Stimulated activated CD8-positive, alpha-beta memory T cell treated with anti-CD3 and anti-CD28 coated beads, Interleukin-2, amount 100 ng/mL, for 1 hour (primary cell): Measurements from ENCODE around the gene ANAPC7.
"Not testable (repeated sequence)": the region's sequence is repeated elsewhere in the genome, so short reads cannot be mapped to it uniquely, and the experiment has no call there.

Experiments
- DNase-seq, 2 donors: peaks; one replicate each; pipeline ENCODE4 v3.0.0-alpha.2; 2020; ENCODE audit warnings: low read depth in 2 of 2

Gene ANAPC7

DNA sequence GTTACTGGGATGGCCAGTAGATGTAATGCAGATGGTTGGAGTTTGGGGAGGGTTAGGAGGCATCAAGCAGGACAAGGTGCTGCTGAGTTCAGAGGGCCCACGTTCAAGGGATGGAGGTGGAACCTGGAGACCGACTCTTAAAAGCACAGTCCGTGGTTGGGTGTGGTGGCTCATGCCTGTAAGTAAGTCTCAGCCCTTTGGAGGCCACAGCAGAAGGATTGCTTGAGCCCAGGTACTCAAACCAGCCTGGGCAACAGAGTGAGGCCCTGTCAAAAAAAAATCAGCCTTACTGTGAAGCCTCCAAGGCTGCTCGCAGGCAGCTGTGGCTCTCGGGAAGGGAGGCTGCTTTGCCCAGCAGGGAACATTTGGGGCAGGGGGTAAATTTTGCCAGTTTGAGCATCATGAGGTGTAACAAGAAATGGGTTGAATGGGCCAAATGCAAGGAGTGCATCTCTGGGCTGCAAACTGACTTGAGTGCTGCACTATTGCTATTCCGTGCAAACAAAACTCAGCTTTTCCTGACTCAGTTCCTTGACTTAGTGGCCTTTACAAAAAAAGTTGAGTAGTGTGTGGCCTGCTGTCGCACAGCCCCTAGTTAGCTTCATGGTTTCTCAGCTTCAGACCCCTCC is 55.0 kb downstream of the ANAPC7 start:
- DNase-seq: no peak

DNA sequence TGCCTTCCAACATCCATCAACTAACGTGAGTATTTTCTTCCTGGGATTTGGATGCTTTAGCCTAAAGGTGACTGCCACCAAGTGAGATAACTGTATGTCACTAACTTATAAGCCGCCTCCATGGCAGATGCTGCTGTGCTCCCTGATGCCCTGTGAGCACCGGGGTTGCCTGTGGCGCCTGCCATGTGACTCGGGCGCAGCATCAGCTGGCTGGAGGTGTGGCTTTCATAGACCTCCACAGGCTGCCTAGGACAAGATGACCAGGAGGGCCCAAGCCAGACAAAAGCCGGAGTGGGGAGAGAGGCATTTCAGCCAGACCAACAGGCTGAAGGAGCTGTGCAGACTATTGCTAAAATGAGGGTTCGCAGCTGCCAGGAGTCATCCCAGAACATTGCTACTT is 55.7 kb downstream of the ANAPC7 start:
- no peak for DNase-seq

DNA sequence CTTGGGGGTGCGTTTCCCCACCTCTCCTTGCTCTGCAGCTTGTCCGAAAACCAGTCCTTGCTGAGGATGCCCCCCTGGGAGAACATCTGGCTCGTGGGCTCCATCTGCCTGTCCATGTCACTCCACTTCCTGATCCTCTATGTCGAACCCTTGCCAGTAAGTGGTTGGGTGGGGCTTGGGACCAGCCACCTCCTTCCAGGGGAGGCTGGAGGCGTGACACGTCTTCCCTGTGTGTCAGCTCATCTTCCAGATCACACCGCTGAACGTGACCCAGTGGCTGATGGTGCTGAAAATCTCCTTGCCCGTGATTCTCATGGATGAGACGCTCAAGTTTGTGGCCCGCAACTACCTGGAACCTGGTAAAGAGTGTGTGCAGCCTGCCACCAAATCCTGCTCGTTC is 57.5 kb downstream of the ANAPC7 start:
- DNase-seq: no peak

DNA sequence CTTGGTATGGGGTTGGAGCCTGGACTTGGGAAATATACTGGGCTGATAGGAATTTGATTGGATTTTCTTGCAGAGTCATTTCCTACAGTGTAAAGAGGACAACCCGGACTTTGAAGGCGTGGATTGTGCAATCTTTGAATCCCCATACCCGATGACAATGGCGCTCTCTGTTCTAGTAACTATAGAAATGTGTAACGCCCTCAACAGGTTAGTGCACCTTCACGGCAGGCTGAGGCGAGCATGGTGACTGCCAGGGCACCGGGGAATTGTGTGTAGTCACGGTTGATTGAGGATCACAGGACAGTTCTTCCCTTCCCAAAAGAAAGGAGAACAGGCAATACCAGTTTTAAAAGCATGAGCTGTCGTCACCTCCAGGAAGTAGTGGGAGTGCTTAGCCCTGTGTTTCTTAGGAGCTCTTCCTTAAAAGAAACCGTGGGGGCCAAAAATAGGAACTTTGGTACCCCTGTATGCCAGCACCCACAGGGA is 58.3 kb downstream of the ANAPC7 start:
- no peak for DNase-seq

DNA sequence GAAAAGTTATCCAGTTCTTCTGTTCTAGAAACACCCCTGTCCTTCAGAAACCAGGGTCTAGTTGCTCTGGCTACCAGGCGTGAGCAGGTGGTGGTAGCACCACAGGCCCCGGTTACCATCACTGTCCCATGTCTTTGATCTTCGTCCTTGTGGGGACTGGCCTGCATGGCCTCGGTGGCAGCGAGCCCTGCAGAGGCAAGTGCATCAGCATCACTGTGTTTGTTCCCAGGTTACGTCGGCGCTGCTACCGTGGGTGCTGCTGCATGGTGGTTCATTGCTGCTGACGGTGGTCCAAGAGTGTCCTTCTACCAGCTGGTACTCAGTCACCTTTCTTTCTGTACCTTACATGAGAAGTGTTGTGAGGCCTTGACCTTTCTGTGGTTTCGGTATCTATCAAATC is 58.9 kb downstream of the ANAPC7 start:
- no peak for DNase-seq

DNA sequence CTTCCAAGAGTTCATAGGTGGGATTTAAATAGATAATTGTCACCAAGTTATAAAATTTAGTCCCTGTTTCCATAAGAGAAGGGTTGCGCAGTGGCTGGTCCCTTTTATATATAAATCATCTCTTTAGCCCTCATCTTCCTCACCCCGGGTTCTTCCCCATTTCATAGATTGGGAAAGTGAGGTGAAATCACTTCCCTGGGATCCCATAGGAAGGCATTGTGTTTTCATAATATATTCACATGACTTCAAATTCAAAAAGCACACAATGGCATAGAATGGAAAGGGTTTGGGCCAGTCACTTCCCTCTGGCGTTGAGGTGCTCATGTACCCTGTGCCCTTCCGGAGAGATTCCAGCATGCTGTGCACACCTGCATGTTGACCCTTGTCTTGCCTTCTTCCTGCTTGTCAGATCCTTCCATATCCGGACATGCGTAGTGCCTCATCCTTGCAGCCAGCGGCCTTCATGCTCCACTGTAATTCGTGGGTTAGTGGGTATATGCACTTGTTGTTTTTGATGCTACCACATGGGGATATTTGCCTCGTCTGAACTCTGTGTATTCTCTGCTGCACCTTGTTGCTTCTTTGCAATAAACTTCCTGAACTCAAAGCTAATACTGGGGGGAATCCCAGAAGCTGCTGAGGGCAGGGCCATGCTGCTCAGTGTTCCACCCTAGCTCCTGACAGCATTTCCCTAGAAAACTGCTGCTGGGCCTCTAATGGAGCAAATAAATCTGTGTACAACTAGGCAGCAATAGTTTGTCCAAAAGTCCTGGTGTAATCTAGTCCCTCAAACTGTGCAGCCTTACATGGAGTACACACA is 59.6 kb downstream of the ANAPC7 start:
- no peak for DNase-seq

DNA sequence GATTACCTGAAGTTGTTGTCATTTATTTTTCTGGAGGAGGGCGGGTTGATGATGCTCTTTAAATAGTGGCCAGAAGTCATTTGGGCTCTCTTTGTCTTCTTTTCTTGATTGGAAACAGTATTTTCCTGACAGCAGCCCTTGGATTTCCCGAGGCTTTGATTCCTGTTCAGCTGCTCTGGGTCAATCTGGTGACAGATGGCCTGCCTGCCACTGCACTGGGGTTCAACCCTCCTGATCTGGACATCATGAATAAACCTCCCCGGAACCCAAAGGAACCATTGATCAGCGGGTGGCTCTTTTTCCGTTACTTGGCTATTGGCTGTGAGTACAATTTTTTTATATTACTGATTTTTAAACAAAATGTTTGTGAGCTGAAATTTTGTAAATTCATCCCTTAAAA is 60.4 kb downstream of the ANAPC7 start:
- no peak for DNase-seq

DNA sequence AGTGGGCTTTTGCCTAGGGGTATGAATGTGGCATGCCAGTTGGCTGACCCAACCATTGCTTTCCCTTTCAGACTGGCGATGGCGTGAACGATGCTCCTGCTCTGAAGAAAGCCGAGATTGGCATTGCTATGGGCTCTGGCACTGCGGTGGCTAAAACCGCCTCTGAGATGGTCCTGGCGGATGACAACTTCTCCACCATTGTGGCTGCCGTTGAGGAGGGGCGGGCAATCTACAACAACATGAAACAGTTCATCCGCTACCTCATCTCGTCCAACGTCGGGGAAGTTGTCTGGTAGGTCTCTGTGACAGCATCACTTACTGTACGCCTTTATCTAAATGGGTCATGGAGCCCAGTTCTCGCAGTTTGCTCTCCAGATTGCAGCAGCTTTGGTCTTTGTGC is 61.4 kb downstream of the ANAPC7 start:
- no peak for DNase-seq

DNA sequence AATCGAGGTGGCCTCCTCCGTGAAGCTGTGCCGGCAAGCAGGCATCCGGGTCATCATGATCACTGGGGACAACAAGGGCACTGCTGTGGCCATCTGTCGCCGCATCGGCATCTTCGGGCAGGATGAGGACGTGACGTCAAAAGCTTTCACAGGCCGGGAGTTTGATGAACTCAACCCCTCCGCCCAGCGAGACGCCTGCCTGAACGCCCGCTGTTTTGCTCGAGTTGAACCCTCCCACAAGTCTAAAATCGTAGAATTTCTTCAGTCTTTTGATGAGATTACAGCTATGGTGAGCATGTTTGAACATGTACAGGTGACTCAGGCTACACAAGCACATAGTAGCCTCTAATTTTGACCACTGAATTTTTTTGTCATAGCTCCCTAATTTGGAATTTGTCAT is 62.8 kb downstream of the ANAPC7 start:
- DNase-seq: no peak

DNA sequence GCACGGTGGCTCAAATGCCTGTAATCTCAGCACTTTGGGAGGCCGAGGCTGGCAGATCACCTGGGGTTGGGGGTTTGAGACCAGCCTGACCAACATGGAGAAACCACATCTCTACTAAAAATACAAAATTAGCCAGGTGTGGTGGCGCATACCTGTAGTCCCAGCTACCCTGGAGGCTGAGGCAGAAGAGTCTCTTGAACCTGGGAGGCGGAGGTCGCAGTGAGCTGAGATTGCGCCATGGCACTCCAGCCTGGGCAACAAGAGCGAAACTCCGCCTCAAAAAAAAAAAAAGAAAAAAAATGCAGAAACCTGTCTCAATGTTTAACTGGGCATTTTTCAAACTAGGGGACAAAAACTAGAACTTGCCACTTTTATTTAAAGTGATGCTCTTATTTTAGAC is 63.2 kb downstream of the ANAPC7 start:
- not testable (repeated sequence) for DNase-seq

DNA sequence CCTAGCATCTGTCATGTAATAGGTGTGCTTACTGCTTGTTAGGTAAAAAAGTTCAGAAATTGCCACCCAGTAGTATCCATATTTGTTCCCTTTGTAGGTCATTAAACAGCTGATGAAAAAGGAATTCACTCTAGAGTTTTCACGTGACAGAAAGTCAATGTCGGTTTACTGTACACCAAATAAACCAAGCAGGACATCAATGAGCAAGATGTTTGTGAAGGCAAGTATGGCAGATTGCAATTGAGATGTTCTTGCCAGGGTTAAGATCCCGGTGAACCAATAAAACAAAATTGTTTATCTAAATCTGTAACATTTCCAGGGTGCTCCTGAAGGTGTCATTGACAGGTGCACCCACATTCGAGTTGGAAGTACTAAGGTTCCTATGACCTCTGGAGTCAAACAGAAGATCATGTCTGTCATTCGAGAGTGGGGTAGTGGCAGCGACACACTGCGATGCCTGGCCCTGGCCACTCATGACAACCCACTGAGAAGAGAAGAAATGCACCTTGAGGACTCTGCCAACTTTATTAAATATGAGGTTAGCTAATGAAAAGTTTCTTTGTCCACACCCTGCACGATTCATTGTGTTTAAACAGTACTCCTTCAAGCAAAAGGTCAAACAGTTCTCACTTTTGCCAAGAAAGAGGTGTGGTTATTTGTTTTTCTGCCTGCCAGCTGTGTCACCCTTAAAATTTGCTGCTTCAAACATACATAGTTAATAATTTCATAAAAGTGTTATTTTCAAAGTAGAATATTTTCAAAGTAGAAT is 64.1 kb downstream of the ANAPC7 start:
- no peak for DNase-seq

DNA sequence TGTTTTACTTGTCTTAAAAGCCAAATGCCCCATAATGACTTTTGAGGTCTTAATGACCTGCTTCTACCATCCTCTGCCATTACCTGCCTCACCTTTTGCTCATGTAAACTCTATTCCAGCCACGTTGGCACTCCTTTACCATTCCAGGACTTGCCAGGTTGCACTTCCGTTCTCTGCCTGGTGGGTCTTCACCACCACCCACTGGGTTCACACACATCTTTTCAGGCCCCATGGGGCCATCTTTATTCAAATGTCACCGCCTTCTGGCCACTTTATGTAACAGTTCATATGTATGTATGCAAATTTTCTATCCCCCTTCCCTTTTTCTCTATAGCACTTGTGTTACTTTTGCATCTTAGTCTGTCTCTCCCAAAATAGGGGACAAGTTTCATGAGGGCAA is 64.8 kb downstream of the ANAPC7 start:
- no peak for DNase-seq

DNA sequence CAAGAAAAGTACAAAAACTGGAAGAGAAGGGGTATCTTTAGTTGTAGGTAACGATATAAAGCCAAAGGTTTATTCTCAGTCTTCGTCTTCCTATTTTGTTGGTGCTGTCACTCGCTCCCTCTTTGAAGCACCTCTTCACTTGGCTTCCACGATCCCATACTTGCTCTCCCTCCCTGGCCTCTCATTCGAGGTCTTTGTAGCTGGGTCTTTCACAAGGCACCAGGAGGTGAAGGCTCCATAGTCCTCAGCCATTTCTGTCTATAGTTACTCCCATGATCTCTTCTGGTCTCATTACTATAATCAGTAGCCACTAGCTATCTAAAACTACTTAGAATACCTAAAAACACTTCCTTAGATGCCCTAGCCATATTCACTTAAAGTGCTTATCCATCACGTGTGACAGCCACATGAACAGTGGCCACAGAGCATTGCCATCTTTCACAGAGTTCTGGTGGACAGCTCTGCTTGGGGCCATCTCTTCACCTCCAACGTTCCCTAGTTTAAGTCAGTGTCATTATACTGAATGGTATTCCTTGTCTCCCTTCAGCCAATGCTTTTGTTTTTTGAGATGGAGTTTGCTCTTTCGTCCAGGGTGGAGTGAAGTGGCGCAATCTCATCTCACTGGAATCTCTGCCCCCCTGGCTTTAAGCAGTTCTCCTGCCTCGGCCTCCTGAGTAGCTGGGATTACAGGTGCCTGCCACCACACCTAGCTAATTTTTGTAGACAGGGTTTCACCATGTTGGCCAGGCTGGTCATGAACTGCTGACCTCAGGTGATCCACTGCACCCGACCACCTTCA is 65.4 kb downstream of the ANAPC7 start:
- no peak for DNase-seq

DNA sequence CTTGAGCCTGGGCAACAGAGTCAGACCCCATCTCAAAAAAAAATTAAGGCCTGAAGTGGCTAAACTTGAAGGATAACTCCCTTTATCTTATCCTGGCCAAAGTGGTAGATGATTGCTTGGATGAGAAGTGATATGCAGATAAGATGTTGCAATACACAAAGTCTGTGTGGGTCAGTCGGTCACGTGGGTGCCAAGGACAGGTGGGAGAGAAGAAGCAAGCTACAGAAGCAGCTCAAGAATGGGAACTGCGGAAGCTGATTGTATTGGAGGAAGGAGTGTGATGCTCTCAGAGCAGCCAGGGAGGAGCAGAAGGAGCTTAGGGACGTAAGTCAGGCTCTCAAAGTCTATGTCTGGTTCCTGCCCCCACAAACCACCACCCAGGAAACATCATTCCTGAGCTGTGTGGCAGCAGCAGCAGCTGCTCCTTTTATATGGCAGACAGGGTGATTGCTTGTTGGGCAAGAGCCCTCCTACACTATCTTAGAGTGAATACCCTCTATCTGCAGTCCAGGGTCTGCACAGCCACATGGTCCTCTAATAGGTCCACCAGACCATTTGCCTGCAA is 67.9 kb downstream of the ANAPC7 start:
- no peak for DNase-seq

DNA sequence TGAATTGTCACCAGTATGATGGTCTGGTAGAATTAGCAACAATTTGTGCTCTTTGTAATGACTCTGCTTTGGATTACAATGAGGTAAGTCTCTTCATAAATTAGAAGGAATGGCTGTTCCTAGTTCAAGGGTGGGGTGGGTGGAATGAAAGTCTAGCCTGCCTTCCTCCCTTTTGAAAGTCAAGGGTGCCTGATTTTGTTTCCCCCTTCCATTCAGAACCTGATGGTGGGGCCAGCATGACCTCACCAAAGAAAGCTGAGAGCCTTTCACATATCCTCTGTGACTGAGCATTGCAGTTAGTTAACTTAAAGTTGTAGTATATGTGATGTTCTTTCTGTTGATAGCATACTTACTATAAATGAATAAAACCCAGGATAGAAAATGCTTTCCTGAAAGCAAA is 70.3 kb downstream of the ANAPC7 start:
- no peak for DNase-seq

DNA sequence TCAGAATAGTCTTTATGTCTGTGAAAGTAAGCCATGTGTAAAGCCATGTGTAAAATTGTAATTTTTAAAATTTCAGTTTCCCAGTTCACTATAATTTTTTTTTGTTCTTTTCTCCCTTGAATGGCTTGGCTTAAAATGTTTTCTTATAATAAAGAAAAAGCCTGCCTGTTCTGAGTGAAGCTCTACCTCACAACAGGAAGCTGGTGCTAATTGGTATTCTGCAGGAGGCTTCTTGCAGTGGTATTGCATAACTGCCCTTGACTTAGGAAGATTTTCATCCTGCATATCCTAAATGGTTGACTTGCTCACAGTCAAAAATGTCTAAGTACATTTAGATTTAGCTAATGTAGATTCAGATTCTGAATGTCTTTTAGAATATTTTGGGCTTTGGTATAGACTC is 73.0 kb downstream of the ANAPC7 start:
- DNase-seq: no peak

DNA sequence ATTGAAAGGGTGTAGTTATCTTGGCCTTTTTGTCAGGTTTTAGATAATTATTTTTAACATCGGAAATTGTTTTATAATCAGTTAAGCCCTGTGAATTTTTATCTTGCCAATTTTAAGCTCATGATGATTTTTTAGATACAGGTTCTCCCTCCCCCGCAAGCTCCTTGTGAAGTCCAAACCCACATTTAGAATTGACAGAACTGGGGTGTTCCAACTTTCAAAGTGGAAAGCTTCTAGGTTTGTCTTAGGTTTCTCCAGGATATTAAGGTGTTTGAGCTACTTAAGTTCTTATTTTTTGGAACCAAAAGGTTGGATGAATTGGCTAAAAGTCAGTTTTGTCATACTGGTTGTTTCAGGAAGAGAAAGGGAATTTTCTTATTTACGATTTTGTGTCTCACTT is 73.4 kb downstream of the ANAPC7 start:
- no peak for DNase-seq

DNA sequence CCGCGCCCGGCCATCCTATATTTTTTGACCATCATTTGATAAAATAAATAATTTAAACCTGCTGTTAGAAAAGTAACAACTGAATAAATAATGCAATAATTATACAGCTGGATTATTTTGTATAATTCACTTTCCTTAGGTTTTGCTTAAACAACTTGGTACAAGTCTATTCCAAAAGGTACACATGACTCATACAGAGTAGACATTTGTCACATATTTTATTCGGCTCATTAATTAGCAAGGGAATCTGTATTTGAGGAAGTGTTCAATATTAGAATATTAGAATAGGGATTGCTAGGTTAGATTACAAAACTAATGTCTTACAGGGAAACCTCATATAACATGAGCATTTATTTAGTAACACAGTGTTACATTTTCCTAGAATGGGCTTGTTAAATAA is 73.8 kb downstream of the ANAPC7 start:
- no peak for DNase-seq
